Spleen (tissue), 7 donors: ENCODE data around the gene HSD17B14.
"Not testable (repeated sequence)": the region's sequence is repeated elsewhere in the genome, so short reads cannot be mapped to it uniquely, and the experiment has no call there.

Experiments used
- CTCF ChIP-seq, 11 experiments: fragments of 200-600 bp in 7 of 11; fragments of 450-650 bp in 4 of 11; sonication (generic) in 4 of 11; IDR thresholded peaks in 8 of 11; conservative IDR thresholded peaks in 3 of 11; 1 replicate in 7 of 11; 2 replicates in 4 of 11; pipeline versions ENCODE4 v1.4.0 to v1.8.0; 2016 to 2021; ENCODE audit warnings: antibody characterized with exemption in 11 of 11, inconsistent platforms in 4 of 11, mild to moderate bottlenecking in 1 of 11
- POLR2AphosphoS5 ChIP-seq, 3 donors: sonication (generic); formaldehyde crosslinking; IDR thresholded peaks; one replicate each; pipeline ENCODE4 v1.5.1; 2017; ENCODE audit warnings: antibody characterized with exemption in 3 of 3
- donor health status: DM: no; HTN: no; CAD: no; lungs with moderate emphysema.
- donor health status: DM: no; HTN: no; CAD: no.
- donor health status: DM: no; HTN: no; CAD: no.

GRCh38 chr19:48768171-48768753 is 68.0 kb downstream of the HSD17B14 start:
- TF ChIP-seq CTCF (IDR thresholded peaks at IDR 0.05 in 8 of 11, conservative IDR thresholded peaks at IDR 0.05 in 3 of 11); POLR2AphosphoS5 (IDR thresholded peaks at IDR 0.05): not testable (repeated sequence)
